ENCODE results near the gene SCNN1B. TPM values are rescaled to one million over a fixed set of nuclear protein-coding genes. Genes with fewer than 3 reads are reported as not detected.
"Not testable (repeated sequence)": the region's sequence is repeated elsewhere in the genome, so short reads cannot be mapped to it uniquely, and the experiment has no call there.

SCNN1B gene
- polyA plus RNA-seq, 4 donors, result 11.6 to 31.7 (median 16.3) TPM

DNA sequence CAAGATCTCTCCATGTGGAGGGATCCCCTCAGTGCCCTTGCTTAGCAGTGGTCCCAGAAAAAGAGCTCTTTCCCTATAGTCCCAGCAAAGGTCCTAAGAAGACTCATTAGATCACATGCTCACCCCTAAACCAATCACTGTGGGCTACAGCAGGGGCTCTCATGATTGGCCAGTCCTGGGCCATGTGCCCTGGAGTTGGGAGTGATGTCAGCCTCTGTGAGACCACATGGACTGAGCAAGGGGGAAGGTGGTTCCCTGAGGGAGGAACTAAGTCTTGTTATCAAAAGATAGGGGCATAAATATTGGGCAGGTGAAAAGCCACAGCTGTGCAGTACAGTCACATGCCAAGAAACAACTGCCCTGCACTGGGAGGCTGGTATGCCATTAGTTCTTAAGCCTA is 51.3 kb downstream of the SCNN1B start:
- DNase-seq (ENCODE audit: low read depth in 4 of 4, low spot score in 3 of 4), result no peak

DNA sequence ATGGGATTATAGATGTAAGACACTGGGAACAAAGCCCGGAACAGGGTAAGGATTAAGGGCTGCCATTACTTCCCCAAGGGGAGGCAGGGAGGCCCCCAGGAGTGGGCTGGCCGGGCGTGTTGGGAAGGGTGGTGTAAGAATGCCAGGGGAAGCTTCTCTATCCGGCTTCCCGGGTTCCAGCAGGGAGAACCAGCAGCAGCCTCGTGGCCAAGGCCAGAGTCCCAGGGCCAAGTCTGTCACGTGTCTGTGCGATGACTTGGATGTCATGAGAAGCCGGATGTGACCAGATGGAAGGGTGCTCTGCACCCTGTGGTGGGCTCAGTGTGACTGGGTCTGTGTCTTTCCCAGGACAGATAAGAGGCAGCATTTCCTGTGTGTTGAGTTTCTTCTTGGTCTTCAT is 52.1 kb downstream of the SCNN1B start:
- DNase-seq (ENCODE audit: low read depth in 4 of 4, low spot score in 3 of 4), result no peak

GRCh38 chr16:23355106-23355670 is 53.1 kb downstream of the SCNN1B start:
- no peak for DNase-seq (ENCODE audit: low read depth in 4 of 4, low spot score in 3 of 4)

- no peak for DNase-seq (ENCODE audit: low read depth in 4 of 4, low spot score in 3 of 4)
Observed at GRCh38 chr16:23356941-23357340, 54.8 kb downstream of the SCNN1B start.

- no peak for DNase-seq (ENCODE audit: low read depth in 4 of 4, low spot score in 3 of 4)
Observed at GRCh38 chr16:23357761-23358290, 55.7 kb downstream of the SCNN1B start.

DNA sequence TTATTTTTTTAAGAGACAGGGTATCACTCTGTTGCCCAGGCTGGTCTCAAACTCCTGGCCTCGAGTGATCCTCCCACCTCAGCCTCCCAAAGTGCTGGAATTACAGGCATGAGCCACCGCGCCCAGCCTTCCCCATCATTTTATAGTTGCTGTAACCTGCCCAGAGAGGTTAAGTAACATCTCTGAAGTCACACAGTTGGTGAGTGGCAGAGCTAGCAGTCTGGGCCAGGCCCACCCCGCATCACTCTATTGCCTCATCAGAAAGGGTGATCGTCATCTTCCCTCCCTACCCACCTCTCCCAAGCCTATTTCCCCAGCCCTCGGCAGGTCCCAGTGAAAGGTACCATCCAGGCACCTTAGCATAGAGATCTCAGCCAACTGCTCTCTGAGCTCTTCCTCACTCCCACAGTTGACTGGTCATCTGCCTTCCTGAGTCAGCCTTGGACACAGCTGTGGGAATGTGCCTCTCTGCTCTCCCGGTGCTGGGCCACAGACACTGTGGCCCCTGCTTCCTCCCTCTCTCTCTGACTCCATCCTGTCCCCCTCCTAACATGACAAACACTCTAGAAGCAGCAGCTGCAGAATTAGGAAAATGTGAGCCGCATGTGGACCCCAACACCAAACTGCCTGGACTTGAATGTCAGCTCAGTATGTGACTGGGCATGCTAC is 57.1 kb downstream of the SCNN1B start:
- no peak for DNase-seq (ENCODE audit: low read depth in 4 of 4, low spot score in 3 of 4)

DNA sequence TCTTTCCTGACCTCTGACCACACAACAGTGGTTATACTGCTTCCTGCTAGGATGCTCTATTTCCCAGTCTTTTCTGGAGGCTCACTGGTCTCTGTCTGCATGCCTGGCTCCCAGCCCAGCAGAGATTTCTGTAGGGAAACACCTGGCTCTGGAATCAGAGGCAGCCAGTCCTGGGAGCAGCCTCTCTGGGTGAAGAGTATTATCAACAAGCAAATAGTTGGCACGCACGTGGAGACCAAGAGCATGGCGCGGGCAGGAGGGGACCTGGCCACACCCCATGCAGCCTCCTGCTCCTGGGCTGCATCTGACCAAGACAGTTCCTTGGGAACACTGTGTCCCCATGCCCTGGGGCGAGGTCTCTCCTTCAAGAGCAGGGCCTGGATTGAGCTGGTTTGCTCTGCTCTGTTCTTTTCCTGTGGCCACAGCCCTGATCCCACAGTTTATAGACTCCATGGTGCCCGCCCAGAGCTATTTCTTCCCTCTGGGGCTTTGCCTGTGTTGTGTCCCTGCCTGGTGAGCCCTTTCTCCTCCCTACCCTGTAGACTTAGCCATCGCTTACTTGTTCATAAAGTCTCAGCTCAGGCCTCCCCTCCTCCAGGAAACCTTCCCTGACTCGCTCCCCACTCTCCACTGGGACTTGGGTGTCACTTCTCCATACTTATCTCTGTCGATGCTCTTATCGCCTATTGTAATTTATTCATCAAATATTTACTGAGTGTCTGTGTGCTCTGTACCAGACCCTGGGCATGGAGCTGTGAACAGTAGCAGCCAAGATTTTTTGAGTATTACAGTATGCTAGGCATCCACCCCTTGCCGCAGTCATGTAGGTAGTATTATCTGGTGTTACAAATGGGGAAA is 60.6 kb downstream of the SCNN1B start:
- DNase-seq (ENCODE audit: low read depth in 4 of 4, low spot score in 3 of 4), result no peak

GRCh38 chr16:23365602-23366240 is 63.6 kb downstream of the SCNN1B start:
- no peak for DNase-seq (ENCODE audit: low read depth in 4 of 4, low spot score in 3 of 4)

DNA sequence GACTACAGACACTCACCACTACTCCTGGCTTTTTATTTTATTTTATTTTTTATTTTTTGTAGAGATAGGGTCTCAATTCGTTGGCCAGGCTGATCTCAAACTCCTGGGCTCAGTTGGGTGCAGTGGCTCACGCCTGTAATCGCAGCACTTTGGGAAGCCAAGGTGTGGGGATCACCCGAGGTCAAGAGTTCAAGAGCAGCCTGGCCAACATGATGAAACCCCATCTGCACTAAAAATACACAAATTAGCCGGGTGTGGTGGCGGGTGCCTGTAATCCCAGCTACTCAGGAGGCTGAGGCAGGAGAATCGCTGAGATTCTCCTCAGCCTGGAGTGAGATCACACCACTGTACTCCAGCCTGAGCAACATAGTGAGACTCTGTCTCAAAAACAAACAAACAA is 64.2 kb downstream of the SCNN1B start:
- DNase-seq (ENCODE audit: low read depth in 4 of 4, low spot score in 3 of 4), result not testable (repeated sequence)

DNA sequence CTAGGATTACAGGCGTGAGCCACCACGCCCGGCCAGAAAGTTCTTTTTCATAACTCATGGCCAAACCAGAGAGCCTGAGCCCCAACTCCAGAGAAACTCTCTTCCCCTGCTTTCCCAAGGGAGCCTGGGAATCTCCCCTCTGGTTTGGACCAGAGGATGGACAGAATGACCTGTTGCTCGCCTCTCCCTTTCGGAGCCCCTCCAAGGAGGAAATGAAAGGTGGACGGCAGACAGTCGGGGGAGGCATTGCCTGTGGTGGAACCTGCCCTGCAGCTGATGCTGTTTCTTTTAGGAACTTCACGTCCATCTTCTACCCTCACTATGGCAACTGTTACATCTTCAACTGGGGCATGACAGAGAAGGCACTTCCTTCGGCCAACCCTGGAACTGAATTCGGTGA is 65.5 kb downstream of the SCNN1B start:
- DNase-seq (ENCODE audit: low read depth in 4 of 4, low spot score in 3 of 4), result no peak

DNA sequence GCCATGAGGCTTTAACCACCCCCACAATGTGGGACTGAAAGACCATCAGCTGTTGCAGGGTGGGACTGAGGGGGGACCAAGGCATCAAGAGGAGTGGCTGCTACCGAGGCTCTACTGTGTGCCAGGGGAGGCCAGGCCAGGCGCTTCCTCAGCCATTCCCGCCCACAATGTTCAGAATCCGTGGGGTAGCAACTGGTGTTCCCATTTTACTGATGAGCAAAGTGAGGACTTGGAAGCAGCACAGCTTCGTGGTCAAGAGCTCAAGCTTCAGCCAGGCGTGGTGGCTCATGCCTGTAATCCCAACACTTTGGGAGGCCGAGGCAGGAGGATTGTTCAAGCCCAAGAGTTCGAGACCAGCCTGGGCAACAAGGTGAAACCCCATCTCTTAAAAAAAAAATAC is 65.9 kb downstream of the SCNN1B start:
- no peak for DNase-seq (ENCODE audit: low read depth in 4 of 4, low spot score in 3 of 4)

- no peak for DNase-seq (ENCODE audit: low read depth in 4 of 4, low spot score in 3 of 4)
Observed at GRCh38 chr16:23368469-23368868, 66.4 kb downstream of the SCNN1B start.

DNA sequence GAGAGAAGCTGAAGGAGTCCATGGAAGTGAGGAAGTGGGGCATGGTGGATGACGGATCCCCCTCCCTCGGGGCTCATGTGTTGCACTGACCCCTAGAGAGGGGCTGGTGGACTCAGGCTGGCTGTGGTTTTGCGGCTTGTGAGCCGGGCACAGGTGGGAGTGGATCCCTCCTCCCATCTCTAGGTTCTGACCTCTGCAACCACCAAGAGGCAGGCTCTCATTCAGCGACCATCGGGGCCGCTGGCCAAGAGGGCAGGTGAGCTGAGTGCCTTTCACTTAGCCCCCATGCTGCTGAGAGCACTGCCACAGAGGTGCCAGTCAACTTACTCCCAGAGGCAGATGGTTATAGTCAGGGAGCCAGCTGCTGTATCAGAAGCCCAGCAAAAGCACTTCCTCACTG is 67.3 kb downstream of the SCNN1B start:
- no peak for DNase-seq (ENCODE audit: low read depth in 4 of 4, low spot score in 3 of 4)

GRCh38 chr16:23371368-23371767 is 69.3 kb downstream of the SCNN1B start:
- no peak for DNase-seq (ENCODE audit: low read depth in 4 of 4, low spot score in 3 of 4)

GRCh38 chr16:23373436-23374219 is 71.5 kb downstream of the SCNN1B start:
- DNase-seq (ENCODE audit: low read depth in 4 of 4, low spot score in 3 of 4), result no peak

DNA sequence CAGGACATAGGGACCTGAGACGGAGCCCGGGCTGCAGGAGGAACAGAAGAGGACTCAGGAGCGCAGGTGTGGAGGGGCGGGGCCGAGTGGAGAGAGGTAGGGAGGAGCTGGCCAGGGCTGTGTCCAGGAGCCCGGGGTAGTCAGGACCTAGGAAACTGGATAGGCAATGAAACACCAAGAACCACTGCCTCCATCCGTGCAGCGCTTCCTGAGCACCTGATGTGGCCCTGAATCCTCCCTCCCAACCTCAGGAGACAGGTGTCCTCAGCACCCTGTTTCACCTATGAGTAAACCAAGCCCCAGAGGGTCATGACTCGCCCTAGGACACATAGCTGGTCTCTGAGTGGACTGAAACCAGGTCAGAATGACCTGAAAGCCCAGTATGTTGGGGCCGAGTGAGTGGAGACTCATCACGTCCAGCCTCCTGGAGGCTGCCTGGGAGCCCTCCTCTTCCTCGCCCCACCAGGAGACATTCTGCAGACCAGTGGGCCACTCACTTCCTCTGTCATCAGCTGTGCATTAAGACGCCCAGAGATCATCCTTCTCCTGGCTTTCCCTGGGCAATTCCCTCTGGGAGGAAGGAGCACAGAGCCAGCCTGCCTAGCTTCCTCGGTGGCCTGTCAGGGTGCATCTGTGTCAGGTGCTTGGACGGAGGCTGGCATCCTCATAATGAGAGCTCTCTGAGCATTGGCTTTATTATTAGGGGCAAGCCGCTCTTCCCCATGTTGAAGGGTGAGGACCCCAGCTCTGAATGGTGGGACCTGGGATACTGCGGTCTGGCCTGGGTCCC is 72.8 kb downstream of the SCNN1B start:
- no peak for DNase-seq (ENCODE audit: low read depth in 4 of 4, low spot score in 3 of 4)

GRCh38 chr16:23375643-23376042 is 73.5 kb downstream of the SCNN1B start:
- DNase-seq (ENCODE audit: low read depth in 4 of 4, low spot score in 3 of 4), result no peak

- DNase-seq (ENCODE audit: low read depth in 4 of 4, low spot score in 3 of 4), result no peak
Observed at GRCh38 chr16:23377071-23377931, 75.2 kb downstream of the SCNN1B start.

DNA sequence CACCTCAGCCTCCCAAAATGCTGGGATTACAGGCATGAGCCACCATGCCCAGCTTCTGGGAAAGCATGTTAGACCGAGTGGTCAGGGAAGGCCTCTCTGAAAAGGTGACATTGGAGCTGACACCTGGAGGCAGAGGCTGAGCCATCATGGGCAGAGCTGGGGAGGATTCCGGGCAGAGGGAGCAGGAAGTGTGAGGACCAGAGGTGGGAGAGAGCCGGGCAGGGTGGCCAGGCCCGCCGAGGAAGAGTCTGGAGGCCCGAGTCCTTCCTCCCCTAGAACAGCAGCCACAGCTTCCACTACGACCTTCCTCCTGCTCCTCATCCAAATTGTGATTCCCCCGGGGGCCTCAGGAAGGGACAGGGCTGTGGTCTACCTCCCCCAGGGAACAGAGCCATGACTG is 76.2 kb downstream of the SCNN1B start:
- DNase-seq (ENCODE audit: low read depth in 4 of 4, low spot score in 3 of 4), result no peak
